Hematopoietic multipotent progenitor cell treated with erythropoietin and hydrocortisone succinate and interleukin-3 and kit ligand, for 15 days (in vitro differentiated cells): ENCODE measurements around the gene TAL1.
A peak's percentile ranks its signal among the peaks of the same experiment; 100 is the strongest.
"Not testable (repeated sequence)": the region's sequence is repeated elsewhere in the genome, so short reads cannot be mapped to it uniquely, and the experiment has no call there.

Experiments used
- DNase-seq: peaks from one replicate; pipeline ENCODE4 v3.0.0-alpha.2; 2015; ENCODE audit warnings: low spot score

Gene TAL1

DNA sequence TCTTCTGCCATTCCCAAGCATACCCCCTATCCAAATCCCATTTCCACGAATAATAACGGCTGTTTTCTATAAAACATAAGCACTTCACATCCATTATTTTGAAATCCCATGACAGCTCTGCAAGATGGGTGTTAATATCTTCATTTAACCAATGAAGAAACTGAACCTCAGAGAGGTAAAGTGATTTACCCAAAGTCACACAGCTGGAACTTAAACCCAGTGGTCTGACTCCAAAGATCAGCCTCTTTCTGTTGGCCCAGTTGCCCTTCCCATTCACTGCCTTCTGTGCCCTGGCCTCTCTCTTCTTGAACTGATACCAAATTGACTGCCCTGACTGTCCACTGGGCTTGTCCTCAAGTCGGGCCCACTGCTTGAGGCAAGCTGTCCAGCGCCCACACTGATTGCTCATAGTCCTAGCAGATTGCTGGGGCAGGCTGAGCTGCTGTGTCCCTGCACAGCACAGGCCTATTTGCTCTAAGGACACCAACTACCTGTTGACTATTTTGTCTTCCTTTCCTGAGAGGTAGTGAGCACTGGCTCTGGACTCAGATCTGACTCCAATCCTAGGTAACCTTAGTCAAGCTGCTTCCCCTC is 19.3 kb downstream of the TAL1 start:
- DNase-seq = no peak

- DNase-seq = no peak
Measured at GRCh38 chr1:47211796-47212269, 20.2 kb downstream of the TAL1 start.

DNA sequence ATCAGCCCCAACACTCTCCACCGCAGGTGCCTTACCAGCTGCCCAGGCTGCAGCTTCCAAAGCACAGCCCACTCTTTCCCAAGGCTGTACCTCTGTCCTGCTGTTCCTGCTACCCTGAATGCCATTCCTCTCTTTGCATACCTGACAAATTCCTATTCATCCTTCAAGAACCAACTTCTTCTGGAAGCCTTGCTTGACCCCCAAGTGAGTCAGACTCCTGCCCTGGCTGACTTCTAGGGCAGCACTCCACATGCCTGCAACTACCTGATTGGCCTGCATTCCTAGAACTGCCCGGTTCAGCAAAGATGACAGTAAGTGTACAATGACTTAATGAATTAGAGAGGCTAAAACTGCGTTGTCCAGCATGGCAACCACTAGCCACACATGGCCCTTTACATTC is 21.4 kb downstream of the TAL1 start:
- no peak for DNase-seq

DNA sequence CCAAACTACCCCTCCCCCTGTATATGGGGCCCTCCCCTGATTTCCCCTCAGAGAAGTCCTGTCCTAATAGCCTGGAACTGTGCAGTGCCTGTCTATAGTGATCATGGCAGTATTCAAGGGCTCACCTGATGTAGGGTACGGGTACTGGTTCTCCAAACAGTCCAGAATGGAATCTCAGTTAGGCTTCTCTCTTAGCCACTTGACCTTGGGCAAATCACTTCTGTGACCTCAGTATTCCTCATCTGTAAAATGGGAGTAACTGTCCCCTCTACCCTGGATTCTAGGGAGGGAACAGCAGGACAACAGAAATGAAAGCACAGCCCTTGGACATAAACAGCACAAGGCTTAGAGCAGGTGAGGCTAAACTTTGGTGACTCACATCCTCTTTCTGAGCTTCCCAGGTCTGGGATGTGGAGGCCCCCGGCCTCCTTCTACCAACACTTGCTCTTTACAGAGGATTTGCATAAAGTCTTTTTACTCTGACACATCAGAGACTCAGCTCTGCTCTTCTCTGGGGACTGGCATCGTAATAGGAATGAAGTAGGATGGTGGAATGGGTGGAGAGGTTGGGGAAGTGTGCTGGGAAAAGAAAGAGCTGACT is 22.2 kb downstream of the TAL1 start:
- DNase-seq = no peak

- no peak for DNase-seq
Measured at GRCh38 chr1:47209091-47209490, 22.9 kb downstream of the TAL1 start.

- no peak for DNase-seq
Measured at GRCh38 chr1:47208374-47208850, 23.6 kb downstream of the TAL1 start.

- no peak for DNase-seq
Measured at GRCh38 chr1:47207803-47208373, 24.1 kb downstream of the TAL1 start.

DNA sequence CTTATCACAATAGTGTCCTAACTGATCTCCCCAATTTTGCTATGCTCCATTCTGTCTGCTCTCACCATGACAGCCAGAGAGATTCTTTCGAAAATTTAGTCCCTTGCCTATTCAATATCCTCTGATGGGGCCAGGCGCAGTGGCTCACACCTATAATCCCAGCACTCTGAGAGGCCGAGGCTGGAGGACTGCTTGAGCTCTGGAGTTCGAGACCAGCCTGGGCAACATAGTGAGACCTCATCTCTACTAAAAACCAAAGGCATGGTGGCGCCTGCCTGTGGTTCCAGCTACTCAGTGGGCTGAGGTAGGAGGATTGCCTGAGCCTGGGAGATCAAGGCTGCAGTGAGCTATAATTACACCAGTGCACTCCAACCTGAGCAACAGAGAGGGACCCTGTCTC is 26.1 kb downstream of the TAL1 start:
- DNase-seq = no peak

DNA sequence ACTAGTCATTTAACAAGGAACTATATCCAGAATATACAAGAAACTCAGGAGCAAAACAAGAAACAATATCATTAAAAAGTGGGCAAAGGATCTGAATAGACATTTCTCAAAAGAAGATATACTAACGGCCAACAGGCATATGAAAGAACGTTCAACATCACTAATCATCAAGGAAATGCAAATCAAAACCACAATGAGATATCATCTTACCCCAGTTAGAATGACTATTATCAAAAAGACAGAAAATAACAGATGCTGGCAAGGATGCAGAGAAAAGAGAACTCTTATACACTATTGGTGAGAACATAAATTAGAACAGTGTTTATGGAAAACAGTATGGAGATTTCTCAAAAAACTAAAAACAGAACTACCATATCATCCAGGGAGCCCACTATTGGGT is 28.5 kb downstream of the TAL1 start:
- DNase-seq = not testable (repeated sequence)

- no peak for DNase-seq
Measured at GRCh38 chr1:47201179-47201578, 30.8 kb downstream of the TAL1 start.

DNA sequence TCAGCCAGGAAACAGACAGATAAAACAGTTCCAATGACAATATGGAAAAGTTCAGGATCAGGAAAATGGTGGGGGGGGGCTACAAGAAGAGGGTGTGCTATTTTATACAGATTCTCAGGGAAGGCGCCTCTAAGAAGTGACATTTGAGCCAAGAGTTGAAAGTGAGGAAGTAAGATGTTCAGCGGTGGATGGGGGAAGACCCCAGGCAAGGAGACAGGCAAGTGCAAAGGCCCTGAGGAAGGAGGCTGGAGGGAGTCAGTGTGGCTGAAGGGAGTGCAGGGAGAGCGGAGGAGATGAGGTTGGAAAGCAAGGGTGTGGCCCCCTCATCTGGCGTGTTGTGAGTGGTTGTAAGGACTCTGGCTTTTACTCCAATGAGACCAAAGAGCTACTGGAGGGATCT is 33.8 kb downstream of the TAL1 start:
- no peak for DNase-seq

GRCh38 chr1:47196622-47197021 is 35.4 kb downstream of the TAL1 start:
- peak; percentile 57 for DNase-seq

DNA sequence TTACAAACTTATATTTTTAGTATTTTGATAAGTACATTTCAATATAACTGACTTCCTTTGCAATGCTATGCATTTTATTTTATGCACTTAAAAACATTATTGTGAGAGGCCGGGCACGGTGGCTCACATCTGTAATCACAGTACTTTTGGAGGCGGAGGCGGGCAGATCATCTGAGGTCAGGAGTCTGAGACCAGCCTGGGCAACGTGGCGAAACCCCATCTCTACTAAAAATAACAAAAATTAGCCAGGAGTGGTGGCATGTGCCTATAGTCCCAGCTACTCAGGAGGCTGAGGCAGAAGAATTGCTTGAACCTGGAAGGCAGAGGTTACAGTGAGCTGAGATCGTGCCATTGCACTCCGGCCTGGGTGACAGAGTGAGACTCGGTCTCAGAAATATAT is 36.0 kb downstream of the TAL1 start:
- DNase-seq = not testable (repeated sequence)

DNA sequence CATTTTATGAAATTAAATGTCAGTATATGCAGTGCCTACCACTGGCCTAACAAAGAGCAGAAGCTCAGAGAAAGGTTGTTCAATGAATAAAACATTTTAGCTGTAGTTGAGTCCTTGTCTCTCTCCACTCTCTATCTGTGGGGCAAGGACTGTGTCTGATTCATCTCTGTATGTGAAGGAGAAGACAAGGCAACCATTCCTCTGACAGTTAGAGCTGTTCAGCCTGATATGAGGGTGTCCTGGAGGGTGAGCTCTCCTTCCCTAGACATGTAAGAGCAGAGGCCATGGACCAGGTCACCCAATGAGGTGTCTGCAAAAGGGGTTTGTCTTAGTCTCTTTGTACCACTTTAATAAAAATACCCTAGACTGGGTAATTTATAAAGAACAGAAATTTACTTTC is 37.7 kb downstream of the TAL1 start:
- DNase-seq = peak; percentile 59

- not testable (repeated sequence) for DNase-seq
Measured at GRCh38 chr1:47193496-47193895, 38.5 kb downstream of the TAL1 start.

DNA sequence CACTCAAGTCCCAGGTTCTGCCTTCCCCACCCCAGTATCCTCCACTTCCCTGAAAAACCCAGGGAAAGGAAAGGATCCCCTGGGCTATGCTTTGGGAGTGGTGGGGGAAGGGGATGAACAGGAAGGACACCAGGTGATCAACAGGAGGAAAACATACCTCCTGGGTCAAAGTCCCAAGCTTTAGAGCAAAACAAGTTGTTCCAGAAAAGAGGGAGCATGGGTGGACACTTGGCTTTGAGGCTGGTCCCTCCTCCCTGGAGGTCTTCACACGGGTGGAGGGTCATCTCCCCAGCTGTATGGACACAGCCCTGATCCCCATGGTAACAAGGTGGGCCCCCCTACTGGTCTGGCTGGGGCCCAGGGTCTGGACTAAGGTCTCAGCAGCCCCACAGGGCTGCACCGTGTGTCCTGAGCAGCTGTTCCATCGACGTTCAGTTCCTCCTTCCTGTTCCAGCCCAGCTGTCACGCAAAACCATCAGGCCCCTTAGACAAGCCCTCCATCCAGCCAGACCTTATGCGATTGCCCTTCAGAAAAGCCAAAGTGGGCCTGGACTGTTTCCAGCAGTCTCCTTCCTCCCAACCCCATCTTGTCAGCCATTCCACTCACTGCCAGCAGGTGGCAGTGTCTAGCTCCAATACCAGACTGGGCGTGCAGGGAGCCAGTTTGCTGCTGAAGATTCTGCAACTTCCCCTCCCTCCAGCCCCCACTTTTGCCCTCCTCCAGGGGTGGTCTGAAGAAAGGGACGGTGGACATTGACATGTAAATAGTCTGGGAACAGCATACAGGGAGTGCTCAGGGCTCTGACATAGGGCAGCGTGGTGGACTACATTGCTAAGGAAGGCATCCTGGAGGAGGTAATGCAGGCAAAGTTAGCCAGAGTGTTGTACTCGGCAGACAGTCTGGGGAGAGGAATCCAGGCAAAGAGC is 39.3 kb downstream of the TAL1 start:
- DNase-seq = peak; percentile 91

- DNase-seq = no peak
Measured at GRCh38 chr1:47191940-47192457, 40.0 kb downstream of the TAL1 start.

DNA sequence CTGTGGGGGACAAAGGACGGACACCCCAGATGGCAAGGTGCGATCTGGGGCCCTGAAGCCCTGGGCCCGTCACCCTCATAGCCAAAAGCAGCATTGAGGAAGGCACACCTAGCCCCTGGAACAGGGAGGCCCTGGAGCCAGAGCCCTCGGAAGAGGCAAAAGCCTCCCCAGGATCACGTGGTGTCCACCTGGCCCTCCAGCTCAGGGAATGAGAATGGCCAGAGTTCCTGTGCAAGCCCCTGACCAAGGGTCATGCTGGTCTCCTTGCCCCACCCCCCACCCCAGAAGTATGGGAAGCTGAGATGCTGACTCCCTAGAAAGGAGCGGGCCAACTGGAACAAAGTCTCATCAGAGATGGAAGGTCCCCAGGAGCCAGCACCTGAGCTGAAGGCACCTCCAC is 41.2 kb downstream of the TAL1 start:
- DNase-seq = no peak

DNA sequence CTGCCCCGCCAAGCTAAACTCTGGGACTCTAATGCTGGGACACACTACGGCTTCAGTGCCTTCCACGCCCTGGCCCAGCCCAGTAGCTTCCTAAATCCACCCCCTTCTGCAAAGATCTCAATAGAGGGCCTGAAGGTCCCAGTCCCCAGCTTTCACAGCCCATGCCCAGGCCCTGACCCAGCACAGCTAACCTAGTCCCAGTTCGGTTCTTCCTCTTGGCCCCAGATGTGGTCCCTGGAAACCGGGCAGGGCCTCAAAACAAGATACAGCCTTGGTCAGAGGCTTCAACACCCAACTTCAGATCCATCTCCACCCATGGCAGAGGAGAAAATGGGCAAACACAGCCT is 41.5 kb downstream of the TAL1 start:
- no peak for DNase-seq

DNA sequence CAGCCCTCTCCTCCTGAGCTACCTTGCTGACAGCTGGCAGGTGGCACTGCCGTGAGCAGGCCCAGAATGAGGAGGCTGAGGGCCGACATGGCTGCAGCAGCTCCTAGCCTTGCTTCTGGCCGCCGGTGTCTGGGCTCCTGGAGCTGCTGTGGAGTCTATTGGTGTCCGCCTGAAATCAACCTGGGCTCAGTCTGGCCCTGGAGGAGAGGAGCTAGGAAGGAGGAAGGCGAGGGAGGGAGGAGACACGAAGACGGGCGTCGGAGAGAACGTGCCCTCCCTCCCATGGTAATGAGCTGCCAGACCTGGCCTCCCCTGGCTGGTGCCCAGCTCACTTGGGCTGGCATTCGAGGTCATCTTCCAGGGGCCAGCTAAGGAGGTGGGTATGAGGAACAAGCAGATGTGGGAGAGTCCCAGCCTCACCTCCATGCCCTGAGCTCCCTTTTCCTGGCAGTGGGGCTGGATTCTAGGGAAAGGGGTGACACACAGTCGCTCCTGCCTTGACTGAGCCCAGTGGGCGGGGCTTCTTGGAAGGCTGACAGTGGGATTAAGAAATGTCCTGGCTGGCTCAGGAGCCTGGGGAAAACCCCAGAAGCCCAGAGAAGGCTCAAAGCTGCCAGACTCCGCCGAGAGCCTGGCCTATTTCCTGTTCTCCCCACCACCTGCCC is 42.0 kb downstream of the TAL1 start, which contains the start of gene PDZK1IP1:
PDZK1IP1 (minus strand) TSS at position 193 of the 665 bp plus-strand sequence; CDS start at position 89, 104 bp downstream.
- DNase-seq = peak; percentile 82
